CD4-positive, alpha-beta T cell treated with Interleukin-2 at 100 ng/mL for 4 hours (primary cell): Measurements from ENCODE around the gene CTCFL.
A peak's percentile ranks its signal among the peaks of the same experiment; 100 is the strongest.
"Not testable (repeated sequence)": the region's sequence is repeated elsewhere in the genome, so short reads cannot be mapped to it uniquely, and the experiment has no call there.

ENCODE experiments used
- DNase-seq: peaks from one replicate; pipeline ENCODE4 v3.0.0-alpha.2; 2020; ENCODE audit warnings: low spot score

Gene CTCFL

DNA sequence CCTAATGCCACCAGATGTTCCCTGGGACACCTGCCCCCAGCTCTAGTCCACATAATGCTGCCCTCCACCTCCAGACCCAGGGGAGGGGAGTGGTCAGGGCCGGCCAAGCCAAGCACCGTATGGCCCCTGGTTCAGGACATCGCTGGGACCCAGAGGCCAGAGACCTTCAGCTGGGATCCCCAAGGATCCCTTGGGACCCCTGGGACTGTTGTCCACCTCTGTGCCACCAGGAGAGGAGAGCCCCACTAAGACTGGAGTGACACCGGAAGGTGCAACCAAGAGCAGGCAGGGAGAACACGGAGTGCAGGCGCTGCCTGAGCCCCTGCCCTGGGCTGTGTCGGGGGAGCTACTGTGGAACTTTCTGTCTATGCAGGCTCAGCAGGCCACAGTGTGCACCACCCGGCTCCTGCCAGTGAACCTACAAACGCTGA is 43.6 kb downstream of the CTCFL start:
- no peak for DNase-seq

DNA sequence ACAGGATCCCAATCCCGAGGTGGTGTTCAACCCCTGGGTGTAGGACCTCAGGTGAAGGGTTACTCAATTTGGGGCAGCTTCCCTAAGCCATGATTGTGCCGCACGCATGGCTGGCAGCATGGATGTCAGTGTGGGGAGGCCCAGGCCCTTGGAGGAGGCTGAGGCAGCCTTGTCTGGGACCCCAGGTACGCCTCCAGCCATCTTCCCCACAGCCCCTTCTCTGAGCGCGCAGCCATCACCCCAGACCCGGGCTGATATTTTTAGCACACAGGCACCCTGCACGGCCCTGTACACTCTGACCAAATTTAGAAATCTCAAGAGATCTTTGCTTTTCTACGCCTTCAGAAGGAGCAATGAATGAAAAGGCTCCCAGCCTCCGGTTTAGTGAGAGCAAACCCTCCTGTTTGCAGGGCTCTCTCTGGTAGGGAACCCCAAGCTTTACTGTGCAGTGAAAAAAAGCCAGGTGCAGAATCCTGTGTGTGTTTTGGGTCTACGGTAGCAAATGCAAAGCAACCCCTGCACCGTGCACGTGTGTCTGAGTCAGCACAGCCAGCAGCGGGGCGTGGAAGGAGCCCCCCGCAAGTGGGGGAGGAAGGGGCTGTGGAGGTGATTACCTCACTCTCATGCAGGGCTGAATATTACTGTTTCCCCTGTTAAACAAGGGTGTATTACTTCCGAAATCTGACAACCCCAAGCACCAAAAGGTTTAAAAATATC is 44.3 kb downstream of the CTCFL start:
- no peak for DNase-seq

DNA sequence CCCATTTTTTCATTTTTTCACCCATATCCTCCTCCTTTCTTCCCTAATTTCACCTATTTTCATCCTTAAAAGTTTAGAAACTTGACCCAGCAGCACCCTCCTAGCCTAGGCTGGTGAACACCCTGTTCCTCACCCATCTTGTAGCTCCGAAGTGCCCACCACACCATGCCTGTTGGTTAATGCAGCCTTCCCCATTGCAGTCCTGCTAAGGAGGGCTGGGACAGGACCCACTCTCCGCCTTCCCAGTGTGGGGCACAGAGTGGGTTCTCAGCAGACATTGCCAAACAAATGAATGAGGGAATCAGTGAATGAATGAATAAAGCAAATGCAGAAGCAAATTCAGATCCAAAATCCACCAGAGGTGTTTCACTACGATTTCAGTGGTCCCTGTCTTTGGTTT is 45.7 kb downstream of the CTCFL start:
- no peak for DNase-seq

DNA sequence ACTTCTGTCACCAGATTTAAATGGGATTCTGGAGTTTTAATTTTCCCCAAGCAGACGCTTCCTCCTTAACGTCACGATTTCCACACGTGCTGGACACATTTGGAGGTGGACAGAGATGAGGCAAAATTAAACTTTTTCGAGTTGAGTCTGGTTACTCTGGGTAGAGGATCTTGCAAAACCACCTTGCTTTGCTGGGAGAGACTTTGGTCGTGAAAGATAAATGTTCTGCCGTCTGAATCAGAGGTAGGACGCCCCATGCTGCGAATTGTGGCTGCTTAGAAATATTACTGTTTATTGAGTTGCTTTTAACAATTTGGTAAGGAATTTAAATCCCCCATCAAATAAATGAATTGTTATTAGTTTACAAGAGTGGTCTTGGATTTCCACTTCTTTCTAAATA is 46.8 kb downstream of the CTCFL start:
- DNase-seq = no peak

DNA sequence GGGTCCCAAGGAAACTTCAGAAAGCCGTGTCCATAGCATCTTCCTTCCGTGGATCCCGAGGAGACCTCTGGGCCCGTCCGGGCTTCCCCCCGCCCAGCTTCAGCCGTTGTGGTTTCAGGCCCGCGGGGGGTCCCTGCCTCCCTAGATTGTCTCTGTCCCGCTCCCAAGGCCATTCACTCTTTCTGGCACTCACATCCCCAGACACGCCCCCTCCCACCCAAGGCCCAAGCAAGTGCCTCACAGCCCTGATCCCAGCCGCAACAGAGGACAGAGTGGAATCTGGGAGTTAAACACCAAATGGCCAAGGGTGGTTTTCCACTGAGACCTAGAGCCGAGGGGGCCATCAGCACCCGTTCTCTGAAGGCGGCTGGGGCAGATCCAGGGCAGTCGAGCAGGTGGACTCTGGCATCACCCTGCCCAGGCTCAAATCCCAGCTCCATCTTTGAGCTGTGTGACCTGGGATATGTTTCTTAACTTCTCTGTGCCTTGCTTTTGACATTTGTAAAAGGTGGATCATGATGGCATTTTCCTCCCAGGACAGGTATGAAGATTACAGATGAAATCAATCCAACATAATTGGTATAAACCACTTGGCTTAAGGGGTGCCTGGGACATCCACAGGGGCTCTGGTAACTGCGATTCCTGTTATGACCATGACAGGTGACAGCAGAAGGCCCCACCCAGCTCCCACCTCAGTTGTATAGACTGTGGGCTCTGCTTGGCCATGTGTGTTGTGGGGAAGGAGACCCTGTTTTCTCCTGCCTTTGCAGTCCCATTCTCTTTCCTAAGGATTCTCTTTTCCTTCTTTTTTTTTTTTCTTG is 48.1 kb downstream of the CTCFL start:
- DNase-seq = no peak

DNA sequence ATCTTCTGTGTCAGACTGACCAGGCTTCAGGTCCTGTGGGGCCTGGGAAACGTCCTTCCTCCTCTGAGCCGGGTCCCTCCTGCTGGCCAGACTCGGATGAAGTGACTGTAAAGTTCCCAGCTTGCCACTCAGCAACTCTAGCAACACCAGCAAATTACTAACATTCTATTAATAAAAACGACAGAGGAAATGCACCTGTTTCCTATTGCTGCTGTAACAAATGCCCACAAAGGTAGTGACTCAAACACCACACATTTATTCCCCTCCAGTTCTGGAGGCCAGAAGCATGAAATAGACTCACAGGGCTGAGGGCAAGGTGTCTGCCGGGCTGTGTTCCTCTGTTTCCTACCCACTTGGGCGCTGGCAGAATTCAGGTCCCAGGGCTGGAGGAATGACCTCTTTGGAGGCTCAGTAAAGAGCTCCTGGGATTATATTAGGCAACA is 48.8 kb downstream of the CTCFL start:
- DNase-seq = no peak

DNA sequence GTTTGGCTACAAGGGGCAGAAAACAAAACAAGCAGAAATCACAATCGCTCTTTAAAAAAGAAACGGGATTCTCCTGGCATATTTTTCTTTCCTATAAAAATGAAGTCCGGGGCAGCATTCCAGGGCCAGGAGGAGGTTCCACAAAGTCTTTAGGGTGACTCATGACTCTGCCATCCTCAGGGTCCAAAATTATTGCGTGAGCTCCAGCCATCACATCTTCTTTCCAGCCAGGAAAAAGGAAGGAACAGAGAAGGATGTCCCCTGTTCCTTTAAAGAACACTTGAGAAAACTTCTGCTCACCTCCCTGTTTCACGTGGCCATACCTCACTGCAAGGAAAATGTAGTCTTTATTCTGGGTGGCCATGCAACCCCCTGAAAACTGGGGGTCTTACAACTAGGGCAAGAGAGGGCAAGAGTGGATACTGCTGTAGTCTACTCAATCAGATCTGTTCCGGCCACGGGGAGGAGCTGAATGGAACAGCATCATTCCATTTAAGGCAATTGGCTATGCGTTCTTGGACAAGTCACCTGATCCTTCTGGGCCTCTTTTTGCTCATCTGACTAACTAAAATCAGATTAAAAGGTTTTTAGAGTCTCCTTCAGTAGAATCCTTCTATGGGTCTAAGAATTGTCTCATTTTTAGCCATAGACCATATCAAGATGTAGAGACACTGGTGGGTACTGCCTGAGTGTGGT is 49.4 kb downstream of the CTCFL start:
- no peak for DNase-seq

DNA sequence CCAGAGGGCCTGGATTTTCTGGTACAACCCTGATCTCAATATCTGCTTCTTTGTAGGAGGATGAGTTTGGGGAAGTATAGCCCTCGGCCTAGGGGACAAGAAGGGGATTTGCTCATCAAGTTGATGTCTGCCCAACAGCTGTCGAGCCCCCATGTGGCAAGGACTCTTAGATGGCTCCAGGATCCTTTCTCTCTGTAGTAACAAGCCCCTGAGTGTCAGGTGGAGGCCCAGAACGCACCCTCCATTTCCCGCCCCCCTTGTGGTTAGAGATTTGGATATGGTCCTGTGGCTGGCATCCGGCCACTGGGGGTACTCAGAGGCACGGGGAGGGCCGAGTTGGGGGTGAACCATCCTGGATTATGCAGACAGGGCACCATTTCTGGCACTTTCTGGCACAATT is 50.1 kb downstream of the CTCFL start:
- DNase-seq = no peak

DNA sequence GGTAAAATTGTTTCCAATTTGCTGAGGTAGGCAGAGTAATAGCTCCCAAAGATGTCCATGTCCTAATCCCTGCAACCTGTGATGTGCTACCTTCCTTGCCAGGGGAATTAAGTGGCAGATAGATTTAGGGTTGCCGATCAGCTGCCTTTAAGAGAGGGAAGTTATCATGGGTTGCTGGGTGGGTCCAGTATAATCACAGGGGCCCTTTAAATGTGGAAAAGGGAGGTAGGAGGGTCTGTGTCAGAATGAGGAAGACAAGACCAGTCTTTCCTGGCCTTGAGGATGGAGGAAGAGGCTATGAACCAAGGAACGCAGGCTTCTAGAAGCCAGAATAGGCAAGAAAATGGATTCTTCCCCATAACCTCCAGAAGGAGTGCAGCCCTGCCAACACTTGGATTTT is 50.7 kb downstream of the CTCFL start:
- no peak for DNase-seq

DNA sequence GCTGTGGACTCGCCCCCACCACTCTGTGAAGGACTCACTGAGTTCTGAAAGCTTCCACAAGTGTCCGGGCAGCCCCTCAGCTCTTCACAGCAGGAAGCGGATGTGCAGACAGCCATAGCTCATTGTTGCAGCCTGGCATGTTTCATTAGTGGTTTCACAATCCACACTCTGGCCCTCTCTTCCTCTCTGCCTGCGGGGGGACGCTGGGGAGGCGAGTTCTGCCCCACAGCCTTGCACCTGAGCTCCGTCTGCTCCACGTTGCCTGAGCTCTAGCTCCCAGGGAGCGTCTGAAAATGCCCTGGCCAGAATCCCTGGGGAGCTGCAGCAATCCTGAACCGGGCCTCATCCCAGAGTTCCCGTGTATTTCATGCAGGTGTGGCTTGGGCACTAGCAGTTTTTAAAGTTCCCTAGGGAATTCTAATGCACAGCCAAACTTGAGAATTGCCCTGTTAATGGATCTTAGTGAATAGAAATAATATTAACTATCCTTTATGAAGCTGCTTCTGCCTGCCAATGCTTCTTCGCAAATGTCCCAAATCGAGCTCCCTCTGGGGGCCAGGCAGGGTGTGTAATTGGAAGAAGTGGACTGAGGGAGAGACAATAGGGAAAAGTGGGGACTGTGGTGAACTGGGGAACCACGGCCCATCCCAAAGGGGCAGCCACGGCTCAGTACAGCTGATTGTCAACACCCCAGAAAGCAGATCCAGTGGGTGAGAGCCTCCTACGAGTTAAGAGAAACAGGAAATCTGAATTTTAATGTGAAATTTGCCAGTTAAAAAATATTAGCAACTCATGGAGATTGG is 51.5 kb downstream of the CTCFL start:
- DNase-seq = peak; percentile 13

DNA sequence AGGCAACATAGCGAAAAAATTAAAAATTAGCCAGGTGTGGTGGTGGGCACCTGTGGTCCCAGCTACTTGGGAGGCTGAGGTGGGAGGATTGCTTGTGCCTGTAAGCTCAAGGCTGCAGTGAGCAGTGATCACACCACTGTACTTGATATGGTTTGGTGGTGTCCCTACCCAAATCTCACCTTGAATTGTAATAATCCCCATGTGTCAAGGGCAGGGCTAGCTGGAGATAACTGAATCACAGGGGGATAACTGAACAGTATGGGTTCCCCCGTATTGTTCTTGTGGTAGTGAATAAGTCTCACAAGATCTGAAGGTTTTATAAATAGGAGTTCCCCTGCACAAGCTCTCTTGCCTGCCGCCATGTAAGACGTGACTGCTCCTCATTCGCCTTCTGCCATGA is 52.5 kb downstream of the CTCFL start:
- DNase-seq = not testable (repeated sequence)

DNA sequence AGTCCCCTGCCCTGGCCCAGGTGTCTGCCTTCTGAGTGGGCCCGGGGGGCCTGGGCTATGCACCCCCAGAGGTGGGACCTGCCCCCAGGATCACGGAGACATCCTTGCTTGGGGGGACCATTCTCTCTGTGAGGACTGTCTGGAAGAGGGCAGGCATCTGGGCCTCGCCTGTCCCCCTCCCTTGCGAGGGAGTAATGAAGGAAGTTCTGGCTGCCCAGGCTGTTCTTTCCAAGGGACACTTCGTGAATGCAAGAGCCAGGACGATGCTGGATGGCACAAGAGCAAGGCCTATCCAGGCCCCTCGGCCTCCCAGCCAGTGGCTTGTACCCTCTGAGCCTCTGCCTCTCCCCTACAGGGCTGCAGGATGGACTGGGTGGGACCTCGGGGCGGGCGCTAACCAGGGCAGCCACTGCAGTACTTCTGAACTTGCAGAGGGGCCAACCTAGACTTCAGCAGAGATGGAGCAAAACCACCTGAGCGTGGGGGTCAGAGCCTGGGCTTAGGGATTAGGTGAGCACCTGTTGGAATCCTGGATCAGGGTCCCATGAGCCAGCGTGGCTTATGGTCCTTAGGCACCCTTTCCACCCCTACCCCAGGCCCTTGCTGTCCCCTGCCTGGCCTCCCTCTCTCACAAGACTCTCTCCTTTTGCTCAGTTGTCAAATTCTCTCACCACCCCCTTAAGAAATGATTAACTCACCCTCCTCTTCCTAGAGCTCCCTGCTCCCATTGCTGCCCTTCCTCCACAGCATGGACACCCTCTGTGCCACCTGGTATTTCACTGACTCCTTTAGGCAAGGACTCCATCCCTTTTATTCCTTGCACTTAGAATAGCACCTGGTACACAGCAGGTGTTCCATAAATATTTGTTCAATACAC is 53.2 kb downstream of the CTCFL start:
- no peak for DNase-seq

DNA sequence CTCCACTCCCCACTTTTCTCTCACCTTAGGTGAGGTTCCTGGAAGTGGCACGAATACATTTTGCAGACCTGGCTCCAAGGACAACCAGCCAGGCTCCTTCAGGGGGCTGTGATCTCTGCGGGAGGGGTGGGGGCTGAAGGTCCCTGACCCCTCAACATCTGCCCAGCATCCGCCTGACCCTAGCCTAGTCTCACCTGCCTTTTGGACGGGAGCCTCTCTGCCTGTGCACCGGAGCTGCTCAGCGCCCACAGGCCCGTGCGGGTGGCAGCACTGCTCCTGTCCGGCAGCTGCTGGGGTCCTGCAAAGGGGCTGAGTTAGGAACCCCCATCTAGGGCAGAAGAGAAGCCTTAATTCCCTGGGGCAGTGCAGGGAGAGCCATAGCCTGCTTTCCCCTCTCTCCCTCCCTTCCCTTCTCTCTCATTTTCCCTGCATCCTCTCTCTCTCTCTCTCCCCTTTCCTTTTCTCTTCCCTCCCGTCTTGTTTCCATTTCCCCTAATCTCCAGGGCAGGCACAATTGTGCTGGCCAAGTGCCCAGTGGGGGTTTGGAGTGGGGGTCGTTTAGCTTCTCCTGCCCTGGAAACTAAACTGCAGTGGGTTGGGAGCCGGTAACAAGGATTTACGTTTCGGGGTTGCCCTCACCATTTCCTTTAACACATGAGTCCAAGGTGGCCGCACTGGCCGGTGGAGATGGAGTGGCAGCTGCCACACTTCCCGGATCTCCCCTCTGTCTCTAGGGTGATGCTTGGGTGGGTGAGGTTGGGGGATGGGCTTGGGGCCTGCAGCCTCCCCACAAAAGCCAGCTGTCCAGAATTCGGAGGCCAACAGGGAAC is 54.1 kb downstream of the CTCFL start:
- DNase-seq = no peak

DNA sequence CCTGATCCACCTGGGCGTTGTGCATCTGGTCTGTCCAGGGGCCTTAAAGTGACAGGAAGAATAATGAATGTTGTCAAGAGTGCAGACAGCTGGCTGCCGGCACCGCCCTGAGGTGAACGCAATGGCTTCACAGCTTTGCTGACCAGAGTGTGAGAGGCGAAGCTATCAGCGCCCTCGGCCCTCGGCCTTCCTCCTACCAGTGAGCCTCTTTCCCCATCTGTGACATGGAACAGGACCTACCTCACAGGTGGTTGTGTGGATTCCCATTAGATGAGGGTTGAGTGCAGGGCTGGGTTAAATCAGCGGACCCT is 54.8 kb downstream of the CTCFL start:
- DNase-seq = no peak

DNA sequence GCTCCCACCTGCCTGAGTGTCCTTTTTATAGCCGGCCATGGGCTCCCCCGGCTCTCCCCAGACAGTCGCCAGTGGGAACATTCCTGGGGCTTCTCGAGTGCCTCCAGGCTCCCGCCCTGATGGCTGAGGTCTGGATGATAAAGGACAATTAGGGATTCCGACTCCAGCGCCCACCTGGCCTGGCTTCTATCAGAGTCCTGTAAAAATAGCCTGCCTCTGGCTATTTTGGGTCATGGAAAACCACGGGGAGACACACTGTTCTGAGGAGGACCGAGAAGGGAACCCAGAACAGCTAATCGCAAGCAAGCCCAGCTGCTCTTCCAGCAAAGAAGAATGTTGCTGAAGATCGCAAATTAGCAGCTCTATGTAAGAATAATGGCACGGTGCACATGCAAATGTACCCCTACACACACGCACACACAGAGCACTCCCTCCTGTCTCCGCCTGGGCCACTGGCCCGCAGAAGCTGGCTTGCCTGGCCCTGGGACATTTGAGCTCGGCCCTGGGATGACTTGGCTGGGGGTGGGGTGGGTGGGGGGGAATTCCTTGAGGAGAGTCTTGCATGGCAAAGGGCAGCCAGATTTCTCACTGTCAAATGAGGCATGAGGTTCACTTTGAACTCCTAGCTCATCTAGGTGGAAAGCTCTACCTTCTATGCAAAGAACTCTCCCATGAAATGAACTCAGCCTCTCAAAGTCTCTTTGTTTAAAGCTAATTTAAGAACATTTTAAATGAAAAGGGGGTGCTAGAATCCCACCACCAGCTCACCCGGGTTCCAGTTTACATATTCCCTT is 55.3 kb downstream of the CTCFL start:
- DNase-seq = no peak

DNA sequence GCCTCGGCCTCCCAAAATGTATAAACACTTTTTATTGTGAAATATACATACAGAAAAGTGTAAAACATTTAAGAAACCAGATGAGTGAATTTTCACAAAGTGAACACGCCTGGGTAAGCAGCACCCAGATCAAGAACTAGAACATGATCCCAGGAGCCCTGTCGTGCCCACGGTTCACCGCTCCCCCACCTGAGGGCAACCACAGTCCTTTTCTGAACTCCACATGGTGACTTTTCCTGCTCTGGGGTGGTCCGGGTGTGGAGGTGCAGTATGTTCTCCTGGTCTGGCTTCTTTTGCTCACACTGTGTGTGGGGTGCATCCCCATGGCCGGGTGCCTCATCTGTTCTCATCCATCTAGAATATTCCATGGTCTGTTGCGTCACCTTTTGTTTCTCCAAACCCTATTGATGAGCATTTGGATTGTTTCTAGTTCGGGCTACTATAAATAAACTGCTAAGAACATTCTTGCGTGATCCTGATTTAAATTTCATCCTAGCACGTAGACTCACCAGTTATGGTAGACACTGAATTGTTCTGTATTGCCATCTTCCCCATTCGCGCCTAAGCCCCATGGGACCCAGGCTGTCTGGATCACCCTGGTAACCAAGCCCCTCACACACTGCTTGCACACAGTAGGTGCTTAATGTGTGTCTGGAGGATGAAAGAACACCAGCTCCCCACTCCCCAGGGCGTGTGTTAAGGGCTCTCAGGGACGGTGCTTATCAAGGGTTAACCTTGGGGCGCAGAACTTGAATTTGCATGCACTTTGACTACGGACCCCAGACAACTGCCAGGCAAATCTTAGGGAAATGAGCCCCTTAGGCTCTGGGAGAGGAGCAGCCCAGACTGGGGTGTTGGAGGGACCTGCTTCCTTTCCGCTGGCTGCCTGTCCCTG is 56.2 kb downstream of the CTCFL start:
- no peak for DNase-seq

DNA sequence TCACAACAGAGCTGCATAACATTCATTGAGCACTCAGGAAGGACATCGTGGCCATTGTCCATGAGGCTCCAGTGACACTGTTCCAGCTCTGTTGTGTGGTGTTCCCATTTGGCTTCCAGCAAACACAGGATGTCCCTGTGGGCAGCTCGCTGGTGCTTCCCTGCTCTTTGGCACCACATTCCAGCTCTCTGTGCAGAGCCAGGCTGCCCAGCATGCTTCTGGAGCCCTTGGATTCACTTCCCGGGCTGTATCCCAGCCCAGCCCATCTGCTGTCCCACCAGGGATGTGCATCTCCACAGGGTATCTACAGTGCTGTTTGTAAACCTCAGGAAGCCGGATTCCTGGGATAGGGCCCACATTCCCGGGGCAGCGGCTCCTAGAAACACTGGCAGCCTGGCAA is 57.2 kb downstream of the CTCFL start:
- DNase-seq = no peak

DNA sequence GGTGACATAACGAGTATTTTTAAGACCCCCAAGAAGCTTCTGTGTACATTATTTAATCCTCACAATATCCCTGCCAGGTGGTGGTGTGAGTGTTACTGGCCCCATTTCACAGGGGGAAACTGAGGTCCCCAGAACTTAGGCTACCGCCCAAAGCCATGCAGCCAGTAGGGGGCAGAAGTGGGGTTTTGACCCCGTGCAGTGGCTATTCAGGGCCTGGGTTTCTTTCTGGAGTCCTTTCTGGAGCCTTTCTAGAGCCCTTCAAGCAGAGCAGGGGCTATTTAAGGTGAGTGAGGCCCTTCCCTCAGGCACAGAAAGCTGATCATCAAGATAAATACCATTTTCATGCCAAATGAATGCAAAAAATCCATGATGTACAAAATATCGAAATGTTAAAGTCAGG is 59.0 kb downstream of the CTCFL start:
- DNase-seq = no peak

DNA sequence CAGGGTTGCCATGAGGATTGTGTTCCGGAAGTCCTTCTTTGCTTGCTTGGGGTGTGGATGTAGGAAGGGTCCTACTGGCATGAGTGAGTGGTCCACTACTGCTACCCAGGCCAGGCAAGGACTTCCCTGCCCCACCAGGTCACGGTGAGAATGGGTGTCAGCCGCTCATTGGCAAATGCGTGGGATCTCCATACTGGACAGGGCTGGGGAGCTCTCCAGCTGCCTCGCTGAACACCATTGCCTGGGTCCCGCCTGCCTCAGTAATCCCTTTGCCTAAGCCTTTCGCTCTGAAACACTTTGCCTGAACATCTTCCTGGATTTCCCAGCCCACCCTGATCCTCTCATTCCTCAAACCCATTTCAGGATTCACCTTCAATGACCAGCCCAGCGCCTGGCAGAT is 59.5 kb downstream of the CTCFL start:
- no peak for DNase-seq
